ENCODE results near the gene KLHL40. TPM values are rescaled to one million over a fixed set of nuclear protein-coding genes. Genes with fewer than 3 reads are reported as not detected.
A peak's percentile ranks its signal among the peaks of the same experiment; 100 is the strongest.

The KLHL40 gene
- polyA plus RNA-seq, 4 donors, result 0.01 to 1.1 (median 0.60) TPM

DNA sequence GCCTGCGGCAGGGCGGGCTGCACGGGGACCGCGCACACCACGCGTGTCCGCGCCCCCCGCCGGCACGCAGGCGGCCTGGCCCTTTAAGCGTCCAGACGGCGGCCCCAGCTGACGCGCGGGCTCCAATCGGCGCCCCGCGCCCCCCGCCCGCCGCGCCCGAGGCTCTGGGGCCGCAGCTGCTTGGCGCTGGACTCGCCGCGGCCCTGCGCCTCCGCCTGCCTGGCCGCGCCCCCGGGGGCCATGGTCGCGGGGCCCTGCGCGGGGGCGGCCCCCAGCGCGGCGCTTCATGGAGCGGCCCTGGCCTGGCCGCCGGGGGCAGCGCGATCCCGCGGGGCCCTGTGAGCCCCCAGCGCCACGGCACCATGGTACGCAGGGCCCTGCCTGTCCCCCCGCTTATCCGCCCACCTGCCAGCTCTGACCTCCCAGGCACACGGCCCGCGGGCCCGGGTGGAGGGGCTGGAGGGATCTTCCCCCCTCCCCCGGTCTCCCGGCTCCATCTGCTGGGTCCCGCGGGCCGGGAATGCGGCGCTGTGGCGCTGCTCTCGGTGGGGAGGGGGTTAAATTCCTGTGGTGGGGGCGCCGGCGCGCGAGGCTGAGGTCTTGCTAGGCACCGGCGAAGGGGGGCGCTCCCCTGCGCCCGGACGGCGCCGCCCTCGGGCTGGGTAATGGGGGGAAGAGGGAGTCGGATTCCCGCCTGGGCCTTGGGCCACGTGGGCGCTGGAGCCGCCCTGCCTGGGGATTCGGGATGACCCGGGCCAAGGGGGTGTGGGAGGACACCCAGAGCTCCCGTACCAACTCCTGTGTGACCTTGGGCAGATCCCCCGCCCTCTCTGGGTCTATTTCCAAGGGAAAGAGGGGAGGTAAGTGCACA is 30.8 kb upstream of the KLHL40 start:
- Histone ChIP-seq H3K27ac (ENCODE audit: low read depth in 1 of 3, low read length in 2 of 3) (peak overlapping the region in 2 of 3 donors; percentile 56 to 76), H3K27me3 (ENCODE audit: control insufficient read depth in 3 of 3, insufficient read depth in 3 of 3, low read length in 3 of 3) (no peaks in the 10 kb centered on the region), H3K9me3 (ENCODE audit: control insufficient read depth in 2 of 2, insufficient read depth in 1 of 2, low read depth in 1 of 2, low read length in 1 of 2) (no peaks in the 10 kb centered on the region), H3K4me1 (ENCODE audit: control insufficient read depth in 3 of 3, insufficient read depth in 2 of 3, low read depth in 1 of 3, low read length in 2 of 3) (peaks cover 2 to 28% (median 2%) of the 10 kb centered on the region in 3 donors), H3K4me3 (ENCODE audit: low read depth in 1 of 3, low read length in 3 of 3) (peak overlapping the region; percentile 42 to 82 (median 63)), H3K36me3 (ENCODE audit: control insufficient read depth in 3 of 3, insufficient read depth in 2 of 3, low read depth in 1 of 3, low read length in 3 of 3) (peaks cover 0 to 29% (median 0%) of the 10 kb centered on the region in 3 donors)
- FAIRE-seq (no peak), DNase-seq (peak in 1 of 2 donors; percentile 72)
- 1 to 4% (median 4%) methylated on average over 28 to 94 of the region's 94 CpGs for WGBS, 3 donors

DNA sequence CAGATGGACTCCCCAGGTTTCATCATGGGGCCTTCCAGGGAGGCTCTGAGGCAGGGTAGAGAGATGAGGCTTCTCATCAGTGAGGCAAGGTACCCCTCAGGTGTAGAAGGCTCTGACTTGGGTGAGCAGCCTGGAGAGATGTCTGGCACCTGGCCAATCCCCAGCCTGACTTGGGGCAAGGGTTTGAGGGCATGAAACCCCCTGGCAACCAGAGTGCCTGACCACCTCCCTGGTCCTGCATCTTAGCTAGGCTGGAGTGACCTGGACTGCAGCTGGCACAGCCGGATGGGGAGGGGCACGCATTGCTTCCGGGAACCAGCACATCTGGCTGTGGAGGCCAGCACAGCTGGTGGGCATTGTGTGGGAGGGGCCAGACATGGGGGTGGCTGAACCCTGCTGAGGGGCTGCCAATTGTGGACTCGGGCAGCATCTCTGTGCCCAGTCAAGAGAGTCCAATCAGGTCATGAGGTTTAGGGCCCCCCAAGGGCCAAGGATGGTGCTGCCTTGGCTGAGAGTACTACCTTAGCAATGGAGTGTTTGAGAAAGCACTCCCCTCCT is 29.9 kb upstream of the KLHL40 start:
- Histone ChIP-seq H3K27me3 (ENCODE audit: control insufficient read depth in 3 of 3, insufficient read depth in 3 of 3, low read length in 3 of 3) (no peaks in the 10 kb centered on the region), H3K27ac (ENCODE audit: low read depth in 1 of 3, low read length in 2 of 3) (peak overlapping the region in 1 of 3 donors; percentile 76), H3K4me3 (ENCODE audit: low read depth in 1 of 3, low read length in 3 of 3) (peak overlapping the region in 1 of 3 donors; percentile 77), H3K36me3 (ENCODE audit: control insufficient read depth in 3 of 3, insufficient read depth in 2 of 3, low read depth in 1 of 3, low read length in 3 of 3) (peaks cover 0 to 30% (median 0%) of the 10 kb centered on the region in 3 donors), H3K9me3 (ENCODE audit: control insufficient read depth in 2 of 2, insufficient read depth in 1 of 2, low read depth in 1 of 2, low read length in 1 of 2) (no peaks in the 10 kb centered on the region), H3K4me1 (ENCODE audit: control insufficient read depth in 3 of 3, insufficient read depth in 2 of 3, low read depth in 1 of 3, low read length in 2 of 3) (peaks cover 2 to 28% (median 2%) of the 10 kb centered on the region in 3 donors)
- no peak for FAIRE-seq
- 35 to 64% (median 53%) methylated on average over 4 of the region's 4 CpGs for WGBS, 3 donors
- DNase-seq, result peak in 1 of 2 donors; percentile 36

DNA sequence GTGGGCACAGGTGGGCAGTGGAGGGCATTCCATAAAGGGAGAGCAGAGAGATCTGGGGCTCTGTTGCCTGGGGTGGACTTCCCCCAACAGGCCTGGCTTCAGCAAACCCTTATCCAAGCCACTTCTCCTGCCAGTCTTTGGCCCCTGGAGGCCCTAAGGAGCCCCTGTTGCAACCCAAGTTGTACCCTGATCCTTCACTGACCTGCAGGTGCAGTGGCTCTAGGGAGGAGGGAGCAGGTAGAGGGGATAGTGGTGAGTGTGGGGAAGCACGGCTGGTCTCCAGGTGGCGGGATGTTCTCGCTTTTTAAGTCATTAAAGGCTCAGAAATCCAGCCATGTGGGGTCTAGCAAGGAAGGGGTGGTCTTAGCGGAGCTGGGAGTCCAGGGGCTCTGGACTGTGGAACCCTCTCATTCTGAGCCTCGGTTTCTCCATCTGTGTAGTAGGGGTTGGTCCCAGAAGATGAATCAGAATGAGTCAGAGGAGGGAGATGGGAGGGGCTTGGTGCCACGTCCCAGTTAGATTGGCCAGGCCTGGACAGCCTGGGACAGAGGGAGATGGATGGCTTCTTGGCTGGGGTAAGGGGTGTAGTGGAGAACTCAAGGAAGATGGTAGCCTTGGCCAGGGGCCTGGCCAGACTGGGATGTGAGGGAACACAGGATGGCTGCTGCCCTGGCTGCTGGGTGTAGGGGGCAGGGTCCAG is 29.2 kb upstream of the KLHL40 start:
- WGBS, 3 donors, result 78 to 80% (median 79%) methylated on average over 6 of the region's 6 CpGs
- no peak overlapping the region for H3K4me3 ChIP-seq (ENCODE audit: low read depth in 1 of 3, low read length in 3 of 3)
- no peaks in the 10 kb centered on the region for H3K27me3 ChIP-seq (ENCODE audit: control insufficient read depth in 3 of 3, insufficient read depth in 3 of 3, low read length in 3 of 3)
- H3K9me3 ChIP-seq (ENCODE audit: control insufficient read depth in 2 of 2, insufficient read depth in 1 of 2, low read depth in 1 of 2, low read length in 1 of 2), result no peaks in the 10 kb centered on the region
- peaks cover 2 to 28% (median 2%) of the 10 kb centered on the region in 3 donors for H3K4me1 ChIP-seq (ENCODE audit: control insufficient read depth in 3 of 3, insufficient read depth in 2 of 3, low read depth in 1 of 3, low read length in 2 of 3)
- no peak for FAIRE-seq
- DNase-seq, result peak in 1 of 2 donors; percentile 23
- H3K27ac ChIP-seq (ENCODE audit: low read depth in 1 of 3, low read length in 2 of 3), result no peak overlapping the region
- H3K36me3 ChIP-seq (ENCODE audit: control insufficient read depth in 3 of 3, insufficient read depth in 2 of 3, low read depth in 1 of 3, low read length in 3 of 3), result peaks cover 0 to 34% (median 0%) of the 10 kb centered on the region in 3 donors

DNA sequence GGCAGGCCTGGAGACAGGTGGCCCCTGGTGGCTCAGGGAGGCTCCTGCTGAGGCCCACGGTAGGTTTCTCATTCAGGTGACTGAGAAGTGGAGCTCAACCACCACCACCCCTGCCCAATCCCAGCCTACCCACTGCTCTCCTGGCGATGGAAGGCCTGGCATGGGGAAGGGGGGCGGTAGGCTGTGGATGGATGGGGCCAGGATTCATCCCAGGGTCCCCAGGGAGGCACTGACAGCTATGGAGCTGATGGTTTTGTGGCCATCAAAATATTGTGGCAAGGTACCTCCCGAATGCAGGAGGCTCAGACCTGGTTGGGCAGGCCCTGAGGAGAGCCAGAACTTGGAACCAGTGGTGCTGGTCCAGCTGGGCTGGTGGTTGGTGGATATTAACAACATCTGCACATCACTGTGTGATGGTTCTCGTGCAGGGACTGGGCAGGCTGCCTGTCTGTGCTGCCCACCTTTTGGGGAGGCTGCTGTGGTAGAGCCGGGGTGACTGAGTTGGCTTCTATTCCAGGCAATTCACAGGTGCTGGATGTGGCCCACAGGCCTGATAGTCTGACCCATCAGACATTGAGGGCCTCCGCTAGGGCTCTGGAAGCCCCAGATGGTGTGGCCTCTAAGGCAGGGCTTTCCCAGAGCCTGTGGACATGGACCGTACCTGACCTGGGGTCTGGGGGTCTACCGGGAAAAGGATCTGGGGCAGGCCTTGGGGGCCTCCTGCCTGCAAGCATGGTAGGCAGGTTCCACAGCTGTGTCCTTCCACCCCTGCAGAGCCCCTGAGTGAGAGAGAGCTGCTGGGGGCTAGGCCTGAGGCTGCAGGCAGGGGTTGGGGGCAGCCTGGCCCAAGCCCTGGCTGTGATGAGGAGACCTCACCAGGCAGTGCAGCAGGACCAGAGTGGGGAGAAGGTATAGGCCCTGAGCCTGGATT is 28.4 kb upstream of the KLHL40 start:
- no peaks in the 10 kb centered on the region for H3K9me3 ChIP-seq (ENCODE audit: control insufficient read depth in 2 of 2, insufficient read depth in 1 of 2, low read depth in 1 of 2, low read length in 1 of 2)
- H3K27me3 ChIP-seq (ENCODE audit: control insufficient read depth in 3 of 3, insufficient read depth in 3 of 3, low read length in 3 of 3), result no peaks in the 10 kb centered on the region
- 81 to 87% (median 85%) methylated on average over 9 of the region's 9 CpGs for WGBS, 3 donors
- H3K36me3 ChIP-seq (ENCODE audit: control insufficient read depth in 3 of 3, insufficient read depth in 2 of 3, low read depth in 1 of 3, low read length in 3 of 3), result peaks cover 0 to 39% (median 0%) of the 10 kb centered on the region in 3 donors
- no peak for FAIRE-seq
- peaks cover 2 to 28% (median 2%) of the 10 kb centered on the region in 3 donors for H3K4me1 ChIP-seq (ENCODE audit: control insufficient read depth in 3 of 3, insufficient read depth in 2 of 3, low read depth in 1 of 3, low read length in 2 of 3)
- no peak overlapping the region for H3K4me3 ChIP-seq (ENCODE audit: low read depth in 1 of 3, low read length in 3 of 3)
- no peak for DNase-seq
- H3K27ac ChIP-seq (ENCODE audit: low read depth in 1 of 3, low read length in 2 of 3), result no peak overlapping the region

DNA sequence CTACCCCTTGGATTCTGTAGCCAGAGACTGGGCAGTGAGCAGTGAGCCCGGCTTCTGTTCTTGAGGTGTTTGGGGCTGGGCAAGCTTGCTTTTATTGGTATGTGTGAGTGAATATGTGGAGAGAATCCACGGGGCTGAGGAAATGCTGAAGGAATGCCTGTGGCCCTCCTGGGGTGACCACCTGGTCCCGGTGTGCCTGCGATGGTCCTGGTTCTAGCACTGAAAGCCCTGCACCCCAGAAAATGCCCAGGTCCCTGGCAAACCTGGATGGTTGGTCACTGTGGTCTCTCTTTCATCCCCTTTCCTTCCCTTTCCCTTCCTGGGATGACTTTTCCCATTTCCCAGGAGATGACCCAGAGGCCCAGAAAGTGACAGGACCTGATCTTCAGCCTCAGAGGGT is 27.7 kb upstream of the KLHL40 start:
- 79 to 88% (median 81%) methylated on average over 4 of the region's 4 CpGs for WGBS, 3 donors
- Histone ChIP-seq H3K27me3 (ENCODE audit: control insufficient read depth in 3 of 3, insufficient read depth in 3 of 3, low read length in 3 of 3) (no peaks in the 10 kb centered on the region), H3K36me3 (ENCODE audit: control insufficient read depth in 3 of 3, insufficient read depth in 2 of 3, low read depth in 1 of 3, low read length in 3 of 3) (peaks cover 0 to 39% (median 0%) of the 10 kb centered on the region in 3 donors), H3K27ac (ENCODE audit: low read depth in 1 of 3, low read length in 2 of 3) (no peak overlapping the region), H3K9me3 (ENCODE audit: control insufficient read depth in 2 of 2, insufficient read depth in 1 of 2, low read depth in 1 of 2, low read length in 1 of 2) (no peaks in the 10 kb centered on the region), H3K4me3 (ENCODE audit: low read depth in 1 of 3, low read length in 3 of 3) (no peak overlapping the region), H3K4me1 (ENCODE audit: control insufficient read depth in 3 of 3, insufficient read depth in 2 of 3, low read depth in 1 of 3, low read length in 2 of 3) (peaks cover 2 to 21% (median 2%) of the 10 kb centered on the region in 3 donors)
- DNase-seq (no peak), FAIRE-seq (no peak)

DNA sequence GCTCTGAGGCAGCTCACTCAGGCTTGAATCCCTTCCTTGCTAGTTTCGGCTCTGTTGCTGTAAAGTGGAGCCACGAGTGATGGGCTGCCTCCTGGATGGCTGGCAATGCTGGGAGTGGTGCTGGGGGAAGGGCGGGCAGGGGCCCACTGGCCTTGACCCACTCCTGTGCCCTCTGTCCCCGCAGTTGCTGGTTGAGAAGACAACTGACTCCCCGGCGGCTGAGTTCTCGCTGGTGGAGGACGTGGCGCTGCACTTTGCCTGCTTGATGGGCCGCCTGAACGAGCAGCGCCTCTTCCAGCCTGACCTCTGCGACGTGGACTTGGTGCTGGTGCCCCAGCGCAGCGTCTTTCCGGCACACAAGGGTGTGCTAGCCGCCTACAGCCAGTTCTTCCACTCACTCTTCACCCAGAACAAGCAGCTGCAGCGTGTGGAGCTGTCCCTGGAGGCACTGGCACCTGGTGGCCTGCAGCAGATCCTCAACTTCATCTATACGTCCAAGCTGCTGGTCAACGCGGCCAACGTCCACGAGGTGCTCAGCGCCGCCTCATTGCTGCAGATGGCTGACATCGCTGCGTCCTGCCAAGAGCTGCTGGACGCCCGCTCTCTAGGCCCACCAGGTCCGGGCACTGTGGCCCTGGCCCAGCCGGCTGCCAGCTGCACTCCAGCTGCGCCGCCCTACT is 27.1 kb upstream of the KLHL40 start:
- FAIRE-seq (no peak), DNase-seq (no peak)
- no peaks in the 10 kb centered on the region for H3K27me3 ChIP-seq (ENCODE audit: control insufficient read depth in 3 of 3, insufficient read depth in 3 of 3, low read length in 3 of 3)
- peaks cover under 1 to 15% (median 2%) of the 10 kb centered on the region in 3 donors for H3K4me1 ChIP-seq (ENCODE audit: control insufficient read depth in 3 of 3, insufficient read depth in 2 of 3, low read depth in 1 of 3, low read length in 2 of 3)
- H3K27ac ChIP-seq (ENCODE audit: low read depth in 1 of 3, low read length in 2 of 3), result no peak overlapping the region
- H3K4me3 ChIP-seq (ENCODE audit: low read depth in 1 of 3, low read length in 3 of 3), result no peak overlapping the region
- no peaks in the 10 kb centered on the region for H3K9me3 ChIP-seq (ENCODE audit: control insufficient read depth in 2 of 2, insufficient read depth in 1 of 2, low read depth in 1 of 2, low read length in 1 of 2)
- 88 to 92% (median 91%) methylated on average over 34 of the region's 34 CpGs for WGBS, 3 donors
- H3K36me3 ChIP-seq (ENCODE audit: control insufficient read depth in 3 of 3, insufficient read depth in 2 of 3, low read depth in 1 of 3, low read length in 3 of 3), result peaks cover 0 to 39% (median 0%) of the 10 kb centered on the region in 3 donors

DNA sequence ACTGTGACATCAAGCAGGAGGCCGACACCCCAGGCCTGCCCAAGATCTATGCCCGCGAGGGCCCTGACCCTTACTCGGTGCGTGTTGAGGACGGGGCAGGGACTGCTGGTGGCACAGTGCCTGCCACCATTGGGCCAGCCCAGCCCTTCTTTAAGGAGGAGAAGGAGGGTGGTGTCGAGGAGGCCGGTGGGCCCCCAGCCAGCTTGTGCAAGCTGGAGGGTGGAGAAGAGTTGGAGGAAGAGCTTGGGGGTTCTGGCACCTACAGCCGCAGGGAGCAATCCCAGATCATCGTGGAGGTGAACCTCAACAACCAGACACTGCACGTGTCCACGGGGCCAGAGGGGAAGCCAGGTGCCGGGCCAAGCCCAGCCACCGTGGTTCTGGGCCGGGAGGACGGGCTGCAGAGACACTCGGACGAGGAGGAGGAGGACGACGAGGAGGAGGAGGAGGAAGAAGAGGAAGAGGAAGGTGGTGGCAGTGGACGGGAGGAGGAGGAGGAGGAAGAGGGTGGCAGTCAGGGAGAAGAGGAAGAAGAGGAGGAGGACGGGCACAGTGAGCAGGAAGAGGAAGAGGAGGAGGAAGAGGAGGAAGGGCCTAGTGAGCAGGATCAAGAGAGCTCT is 26.5 kb upstream of the KLHL40 start:
- Histone ChIP-seq H3K4me1 (ENCODE audit: control insufficient read depth in 3 of 3, insufficient read depth in 2 of 3, low read depth in 1 of 3, low read length in 2 of 3) (peaks cover 0 to 9% (median 0%) of the 10 kb centered on the region in 3 donors), H3K27ac (ENCODE audit: low read depth in 1 of 3, low read length in 2 of 3) (no peak overlapping the region), H3K36me3 (ENCODE audit: control insufficient read depth in 3 of 3, insufficient read depth in 2 of 3, low read depth in 1 of 3, low read length in 3 of 3) (peaks cover 0 to 39% (median 0%) of the 10 kb centered on the region in 3 donors), H3K9me3 (ENCODE audit: control insufficient read depth in 2 of 2, insufficient read depth in 1 of 2, low read depth in 1 of 2, low read length in 1 of 2) (no peaks in the 10 kb centered on the region), H3K4me3 (ENCODE audit: low read depth in 1 of 3, low read length in 3 of 3) (no peak overlapping the region), H3K27me3 (ENCODE audit: control insufficient read depth in 3 of 3, insufficient read depth in 3 of 3, low read length in 3 of 3) (no peaks in the 10 kb centered on the region)
- DNase-seq (no peak), FAIRE-seq (no peak)
- 79 to 85% (median 80%) methylated on average over 21 to 22 of the region's 22 CpGs for WGBS, 3 donors

Data from small intestine (tissue), 7 donors.